PC-9 (cell line): ENCODE data around the gene TREH. TPM values are rescaled to one million over a fixed set of nuclear protein-coding genes. Genes with fewer than 3 reads are reported as not detected.
"Not testable (repeated sequence)": the region's sequence is repeated elsewhere in the genome, so short reads cannot be mapped to it uniquely, and the experiment has no call there.

Experiments
- Bru-seq: library from RNA; stranded (reverse); fragments of 400-500 nt; gene quantifications from one replicate; lab custom pipeline; 2021; lab: Mats Ljungman, UMichigan
- BruChase-seq, 2 experiments: library from RNA; stranded (reverse); fragments of 400-500 nt; gene quantifications; one replicate each; lab custom pipeline; 2021; lab: Mats Ljungman, UMichigan
- BruUV-seq: library from RNA; stranded (reverse); fragments of 400-500 nt; replicated peaks from 2 replicates; lab custom pipeline; 2021; lab: Mats Ljungman, UMichigan
- CTCF ChIA-PET: fragments of 300-600 bp; sonication (Branson Sonifier 250); formaldehyde crosslinking; loops from one replicate; lab custom pipeline; 2022; ENCODE audit warnings: antibody characterized with exemption; lab: Charles Lee
- POLR2A ChIA-PET: fragments of 300-600 bp; sonication (Branson Sonifier 250); formaldehyde crosslinking; loops from one replicate; lab custom pipeline; 2022; ENCODE audit warnings: antibody characterized with exemption; ENCODE audit not compliant: unreplicated experiment; lab: Charles Lee
- DNase-seq, 2 experiments: peaks; one replicate each; pipeline versions ENCODE4 v3.0.0 to v3.0.0-alpha.2; 2015 to 2022; ENCODE audit warnings: mixed read lengths in 1 of 2
- H2AFZ ChIP-seq: fragments of 200-600 bp; sonication (generic); 2 replicates; pipeline ENCODE4 v1.8.1; 2017; ENCODE audit warnings: antibody characterized with exemption
- H3F3A ChIP-seq: fragments of 200-600 bp; sonication (generic); 2 replicates; pipeline ENCODE4 v1.8.1; 2017; ENCODE audit warnings: antibody characterized with exemption, mild to moderate bottlenecking, low read depth; ENCODE audit not compliant: insufficient read depth
- H3K27ac ChIP-seq: fragments of 200-600 bp; sonication (generic); 2 replicates; pipeline ENCODE4 v1.6.1; 2016; ENCODE audit warnings: mixed run types
- H3K27me3 ChIP-seq: fragments of 200-600 bp; sonication (generic); 2 replicates; pipeline ENCODE4 v1.6.1; 2016; ENCODE audit warnings: low read depth, mixed run types; ENCODE audit not compliant: insufficient read depth
- H3K36me3 ChIP-seq: fragments of 200-600 bp; sonication (generic); 2 replicates; pipeline ENCODE4 v1.6.1; 2016; ENCODE audit warnings: low read depth, mixed run types
- H3K4me1 ChIP-seq: fragments of 200-600 bp; sonication (generic); replicated peaks from 2 replicates; pipeline ENCODE4 v1.6.1; 2016; ENCODE audit warnings: mixed run types; ENCODE audit not compliant: insufficient read depth
- H3K4me2 ChIP-seq: fragments of 200-600 bp; sonication (generic); 2 replicates; pipeline ENCODE4 v1.6.1; 2017; ENCODE audit warnings: mixed run types
- H3K4me3 ChIP-seq: fragments of 200-600 bp; sonication (generic); 2 replicates; pipeline ENCODE4 v1.6.1; 2016; ENCODE audit warnings: mixed run types
- H3K79me2 ChIP-seq: fragments of 200-600 bp; sonication (generic); 2 replicates; pipeline ENCODE4 v1.6.1; 2017; ENCODE audit warnings: low read depth, mixed run types
- H3K9me2 ChIP-seq: fragments of 200-600 bp; sonication (generic); 2 replicates; pipeline ENCODE4 v1.8.1; 2017; ENCODE audit warnings: mild to moderate bottlenecking; ENCODE audit not compliant: insufficient read depth
- H3K9me3 ChIP-seq: fragments of 200-600 bp; sonication (generic); 2 replicates; pipeline ENCODE4 v1.8.1; 2016; ENCODE audit warnings: low read depth; ENCODE audit not compliant: insufficient read depth
- H4K20me1 ChIP-seq: fragments of 200-600 bp; sonication (generic); 2 replicates; pipeline ENCODE4 v1.8.1; 2017; ENCODE audit not compliant: insufficient read depth
- CTCF ChIP-seq: fragments of 200-600 bp; sonication (generic); conservative IDR thresholded peaks from 2 replicates; pipeline ENCODE4 v1.6.1; 2017; ENCODE audit warnings: mixed run types, antibody characterized with exemption, mild to moderate bottlenecking, moderate library complexity
- EZH2 ChIP-seq: fragments of 200-600 bp; sonication (generic); IDR thresholded peaks from 2 replicates; pipeline ENCODE4 v1.8.0; 2017; ENCODE audit warnings: antibody characterized with exemption, low read depth
- intact Hi-C: fragments of 100-400 bp; cut with micrococcal nuclease; formaldehyde crosslinking; loops from one replicate; pipeline ENCODE4 v1.10.0; 2022; ENCODE audit not compliant: unreplicated experiment
- long read RNA-seq: library from polyadenylated mRNA; stranded (forward); transcript quantifications from one replicate; pipeline ENCODE4 v2.0.0, GENCODE V29; 2022
- total RNA-seq: library from RNA; stranded (reverse); gene quantifications from 2 replicates; pipeline ENCODE4 v1.2.3, GENCODE V29; 2021

TREH gene, protein sequence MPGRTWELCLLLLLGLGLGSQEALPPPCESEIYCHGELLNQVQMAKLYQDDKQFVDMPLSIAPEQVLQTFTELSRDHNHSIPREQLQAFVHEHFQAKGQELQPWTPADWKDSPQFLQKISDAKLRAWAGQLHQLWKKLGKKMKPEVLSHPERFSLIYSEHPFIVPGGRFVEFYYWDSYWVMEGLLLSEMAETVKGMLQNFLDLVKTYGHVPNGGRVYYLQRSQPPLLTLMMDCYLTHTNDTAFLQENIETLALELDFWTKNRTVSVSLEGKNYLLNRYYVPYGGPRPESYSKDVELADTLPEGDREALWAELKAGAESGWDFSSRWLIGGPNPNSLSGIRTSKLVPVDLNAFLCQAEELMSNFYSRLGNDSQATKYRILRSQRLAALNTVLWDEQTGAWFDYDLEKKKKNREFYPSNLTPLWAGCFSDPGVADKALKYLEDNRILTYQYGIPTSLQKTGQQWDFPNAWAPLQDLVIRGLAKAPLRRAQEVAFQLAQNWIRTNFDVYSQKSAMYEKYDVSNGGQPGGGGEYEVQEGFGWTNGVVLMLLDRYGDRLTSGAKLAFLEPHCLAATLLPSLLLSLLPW
- total RNA-seq (not detected in 2 replicates), Bru-seq, nascent RNA (not detected), BruChase-seq, experiment 1, labeled RNA remaining after a 2-hour chase (percentile 4 among the genes with signal in this experiment), BruChase-seq, experiment 2, labeled RNA remaining after a 6-hour chase (percentile 9 among the genes with signal in this experiment)
- long read RNA-seq = 0 reads

DNA sequence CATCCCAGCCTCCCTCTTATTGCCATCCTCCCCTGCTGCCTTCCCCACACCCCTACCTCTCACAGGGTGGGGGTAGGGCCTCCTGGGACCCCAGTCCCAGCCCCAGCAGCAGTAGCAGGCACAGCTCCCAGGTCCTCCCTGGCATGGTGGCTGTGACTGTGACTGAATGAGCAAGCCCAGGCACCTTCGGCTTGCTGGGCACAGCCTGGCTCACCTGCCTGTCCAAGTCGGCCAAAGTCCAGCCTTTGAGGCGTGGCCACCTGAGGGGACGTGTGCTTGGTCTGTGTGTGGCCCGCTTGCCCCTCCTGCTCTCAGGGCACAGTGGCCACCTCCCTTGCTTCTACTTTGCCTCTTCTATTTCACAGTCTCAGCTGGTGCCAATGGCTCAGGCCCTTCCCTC, at the start of gene TREH:
TSS of gene TREH (minus strand) at position 168 of the 400 bp plus-strand sequence. CDS start at position 145, 23 bp downstream.
- Histone ChIP-seq H3K27me3 (no peaks in the 10 kb centered on the region), H3K36me3 (no peaks in the 10 kb centered on the region), H4K20me1 (no peaks in the 10 kb centered on the region), H3F3A (no peaks in the 10 kb centered on the region), H3K4me2 (no peak within 1 kb of the TSS), H3K9me3 (no peaks in the 10 kb centered on the region; the same call in 1 of the 2 replicates), H3K9me2 (no peaks in the 10 kb centered on the region), H3K4me1 (no peaks in the 10 kb centered on the region), H2AFZ (no peak within 1 kb of the TSS), H3K79me2 (no peaks in the 10 kb centered on the region), H3K4me3 (no peak within 1 kb of the TSS), H3K27ac (no peak within 1 kb of the TSS)
- DNase-seq = peak in 1 of 2 experiments; percentile 15
- POLR2A ChIA-PET = interaction anchor here (0.6 kb wide), 1 partner anchor 365 kb away, joined by 6 read pairs; no protein-coding TSS in a partner anchor
- no TSS peak for BruUV-seq
- CTCF ChIA-PET = no interaction called here
- TF ChIP-seq EZH2 (no peak), CTCF (no peak)
- intact Hi-C loops = no loop called here

DNA sequence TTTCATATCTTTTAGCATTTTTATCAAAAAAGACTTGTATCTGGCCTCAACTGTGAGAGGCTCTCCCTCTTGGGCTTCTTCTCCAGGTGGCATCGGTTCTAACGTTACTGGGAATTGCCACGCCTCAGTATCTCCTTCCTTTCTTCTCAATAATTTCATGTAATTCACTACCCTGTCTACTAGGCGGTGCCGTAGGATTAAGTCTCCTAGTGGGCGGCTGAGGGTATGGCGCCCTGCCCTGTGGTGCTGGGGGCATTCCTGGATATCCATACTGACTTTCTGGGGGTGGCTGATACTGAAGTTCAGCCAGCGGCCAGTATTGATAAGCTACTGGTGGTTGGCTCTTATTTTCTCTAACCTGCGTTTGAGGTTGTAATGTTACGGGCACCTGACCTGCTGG, 48.7 kb upstream of the TREH start:
- H3F3A ChIP-seq, H3K27ac ChIP-seq, DNase-seq, H3K36me3 ChIP-seq, POLR2A ChIA-PET, H2AFZ ChIP-seq, H3K4me3 ChIP-seq, H4K20me1 ChIP-seq, H3K79me2 ChIP-seq, H3K9me3 ChIP-seq, intact Hi-C loops, H3K9me2 ChIP-seq, CTCF ChIA-PET, BruUV-seq, H3K27me3 ChIP-seq: not testable (repeated sequence)
- peak; percentile 32; the same call in 1 of the 2 replicates for TF ChIP-seq CTCF
- Histone ChIP-seq H3K4me1 (peaks cover 35% of the 10 kb centered on the region), H3K4me2 (peak overlapping the region; percentile 17)

- DNase-seq = peak in 1 of 2 experiments; percentile 80
- H3K79me2 ChIP-seq, POLR2A ChIA-PET, H2AFZ ChIP-seq, H3K27me3 ChIP-seq, H3K36me3 ChIP-seq, H3K9me2 ChIP-seq, H4K20me1 ChIP-seq, H3K4me3 ChIP-seq, H3K9me3 ChIP-seq, H3K27ac ChIP-seq, BruUV-seq, H3F3A ChIP-seq, CTCF ChIA-PET, intact Hi-C loops: not testable (repeated sequence)
- H3K4me1 ChIP-seq = peaks cover 35% of the 10 kb centered on the region
- H3K4me2 ChIP-seq = peak overlapping the region; percentile 17
These were observed 48.2 kb upstream of the TREH start for GRCh38 chr11:118727721-118728066.

DNA sequence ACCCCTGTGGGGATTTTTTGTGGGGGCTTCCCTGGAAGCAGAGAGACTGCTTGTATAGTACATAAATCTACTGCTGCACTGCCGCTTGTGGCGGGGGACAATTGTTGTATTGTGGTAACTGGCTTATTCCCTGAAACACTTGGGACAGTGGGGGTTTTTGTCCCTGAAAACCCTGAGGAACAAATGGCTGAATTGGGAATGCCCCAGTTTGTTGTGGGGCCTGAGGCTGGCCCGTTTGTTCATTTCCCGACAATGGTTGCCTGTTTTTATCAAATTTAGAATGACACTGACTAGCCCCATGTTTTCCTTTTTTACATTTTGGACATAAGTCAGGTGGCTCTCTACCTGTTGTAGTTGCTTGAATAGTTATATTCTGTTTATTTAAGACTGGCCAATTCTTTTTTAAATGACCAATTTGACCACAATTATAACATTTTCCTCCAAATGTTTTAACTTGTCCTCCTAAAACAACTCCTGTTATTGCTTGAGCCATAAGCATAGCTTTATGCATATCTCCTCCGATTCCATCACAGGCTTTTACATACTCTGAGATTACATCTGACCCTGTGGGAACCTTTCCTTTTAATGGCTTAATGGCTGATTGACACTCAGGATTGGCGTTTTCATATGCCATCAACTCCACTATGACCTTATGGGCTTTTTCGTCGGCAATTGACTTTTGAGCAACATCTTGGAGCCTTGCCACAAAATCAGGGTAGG, 47.7 kb upstream of the TREH start:
- H3K36me3 ChIP-seq, intact Hi-C loops, H2AFZ ChIP-seq, H3F3A ChIP-seq, H4K20me1 ChIP-seq, CTCF ChIA-PET, H3K27ac ChIP-seq, POLR2A ChIA-PET, H3K79me2 ChIP-seq, H3K4me3 ChIP-seq, H3K9me3 ChIP-seq, H3K9me2 ChIP-seq, BruUV-seq, H3K27me3 ChIP-seq: not testable (repeated sequence)
- H3K4me1 ChIP-seq = peaks cover 35% of the 10 kb centered on the region
- peak in 1 of 2 experiments; percentile 86 for DNase-seq
- peak overlapping the region; percentile 13; the same call in 1 of the 2 replicates for H3K4me2 ChIP-seq

GRCh38 chr11:118721478-118722015, 42.1 kb upstream of the TREH start:
- peaks cover 23% of the 10 kb centered on the region for H3K4me1 ChIP-seq
- H4K20me1 ChIP-seq, H3K27me3 ChIP-seq, H3K9me3 ChIP-seq, H3K4me3 ChIP-seq, CTCF ChIA-PET, H3K4me2 ChIP-seq, POLR2A ChIA-PET, DNase-seq, BruUV-seq, H3K79me2 ChIP-seq, intact Hi-C loops, H3K9me2 ChIP-seq, H2AFZ ChIP-seq, H3K36me3 ChIP-seq, H3K27ac ChIP-seq: not testable (repeated sequence)
- H3F3A ChIP-seq = peaks cover 20% of the 10 kb centered on the region; the same call in 1 of the 2 replicates
